ENCODE results near the gene PRKCA. TPM values are rescaled to one million over a fixed set of nuclear protein-coding genes. Genes with fewer than 3 reads are reported as not detected.

PRKCA gene
- total and polyA plus RNA-seq, 2 experiments from 2014 or later, result 6.4 to 35.4 TPM

DNA sequence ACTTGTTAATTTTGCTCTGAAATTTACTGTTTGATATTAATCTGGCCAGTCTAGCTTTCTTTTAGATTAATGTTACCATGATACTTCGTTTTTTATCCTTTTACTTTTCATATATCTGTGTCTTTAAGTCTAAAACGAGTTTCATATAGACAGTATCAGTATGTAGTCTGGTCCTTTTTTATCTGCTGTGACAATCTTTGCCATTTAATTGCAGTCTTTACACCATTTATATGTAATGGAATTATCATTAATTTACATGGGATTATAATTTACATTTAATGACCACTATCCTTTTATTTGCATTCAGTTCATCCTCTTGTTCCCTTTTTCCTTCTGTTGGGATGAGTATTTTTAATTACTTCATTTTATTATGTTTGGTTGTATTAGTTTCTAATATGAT is 243.5 kb downstream of the PRKCA start:
- TF ChIP-seq ZNF114 (CRISPR knock-in tag; IDR thresholded peaks at IDR 0.05), result no peak
- TF ChIP-seq, protein P1, sequence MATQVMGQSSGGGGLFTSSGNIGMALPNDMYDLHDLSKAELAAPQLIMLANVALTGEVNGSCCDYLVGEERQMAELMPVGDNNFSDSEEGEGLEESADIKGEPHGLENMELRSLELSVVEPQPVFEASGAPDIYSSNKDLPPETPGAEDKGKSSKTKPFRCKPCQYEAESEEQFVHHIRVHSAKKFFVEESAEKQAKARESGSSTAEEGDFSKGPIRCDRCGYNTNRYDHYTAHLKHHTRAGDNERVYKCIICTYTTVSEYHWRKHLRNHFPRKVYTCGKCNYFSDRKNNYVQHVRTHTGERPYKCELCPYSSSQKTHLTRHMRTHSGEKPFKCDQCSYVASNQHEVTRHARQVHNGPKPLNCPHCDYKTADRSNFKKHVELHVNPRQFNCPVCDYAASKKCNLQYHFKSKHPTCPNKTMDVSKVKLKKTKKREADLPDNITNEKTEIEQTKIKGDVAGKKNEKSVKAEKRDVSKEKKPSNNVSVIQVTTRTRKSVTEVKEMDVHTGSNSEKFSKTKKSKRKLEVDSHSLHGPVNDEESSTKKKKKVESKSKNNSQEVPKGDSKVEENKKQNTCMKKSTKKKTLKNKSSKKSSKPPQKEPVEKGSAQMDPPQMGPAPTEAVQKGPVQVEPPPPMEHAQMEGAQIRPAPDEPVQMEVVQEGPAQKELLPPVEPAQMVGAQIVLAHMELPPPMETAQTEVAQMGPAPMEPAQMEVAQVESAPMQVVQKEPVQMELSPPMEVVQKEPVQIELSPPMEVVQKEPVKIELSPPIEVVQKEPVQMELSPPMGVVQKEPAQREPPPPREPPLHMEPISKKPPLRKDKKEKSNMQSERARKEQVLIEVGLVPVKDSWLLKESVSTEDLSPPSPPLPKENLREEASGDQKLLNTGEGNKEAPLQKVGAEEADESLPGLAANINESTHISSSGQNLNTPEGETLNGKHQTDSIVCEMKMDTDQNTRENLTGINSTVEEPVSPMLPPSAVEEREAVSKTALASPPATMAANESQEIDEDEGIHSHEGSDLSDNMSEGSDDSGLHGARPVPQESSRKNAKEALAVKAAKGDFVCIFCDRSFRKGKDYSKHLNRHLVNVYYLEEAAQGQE (IDR thresholded peaks at IDR 0.05; ENCODE audit: unreplicated experiment), result no peak
- TF ChIP-seq, protein P2, sequence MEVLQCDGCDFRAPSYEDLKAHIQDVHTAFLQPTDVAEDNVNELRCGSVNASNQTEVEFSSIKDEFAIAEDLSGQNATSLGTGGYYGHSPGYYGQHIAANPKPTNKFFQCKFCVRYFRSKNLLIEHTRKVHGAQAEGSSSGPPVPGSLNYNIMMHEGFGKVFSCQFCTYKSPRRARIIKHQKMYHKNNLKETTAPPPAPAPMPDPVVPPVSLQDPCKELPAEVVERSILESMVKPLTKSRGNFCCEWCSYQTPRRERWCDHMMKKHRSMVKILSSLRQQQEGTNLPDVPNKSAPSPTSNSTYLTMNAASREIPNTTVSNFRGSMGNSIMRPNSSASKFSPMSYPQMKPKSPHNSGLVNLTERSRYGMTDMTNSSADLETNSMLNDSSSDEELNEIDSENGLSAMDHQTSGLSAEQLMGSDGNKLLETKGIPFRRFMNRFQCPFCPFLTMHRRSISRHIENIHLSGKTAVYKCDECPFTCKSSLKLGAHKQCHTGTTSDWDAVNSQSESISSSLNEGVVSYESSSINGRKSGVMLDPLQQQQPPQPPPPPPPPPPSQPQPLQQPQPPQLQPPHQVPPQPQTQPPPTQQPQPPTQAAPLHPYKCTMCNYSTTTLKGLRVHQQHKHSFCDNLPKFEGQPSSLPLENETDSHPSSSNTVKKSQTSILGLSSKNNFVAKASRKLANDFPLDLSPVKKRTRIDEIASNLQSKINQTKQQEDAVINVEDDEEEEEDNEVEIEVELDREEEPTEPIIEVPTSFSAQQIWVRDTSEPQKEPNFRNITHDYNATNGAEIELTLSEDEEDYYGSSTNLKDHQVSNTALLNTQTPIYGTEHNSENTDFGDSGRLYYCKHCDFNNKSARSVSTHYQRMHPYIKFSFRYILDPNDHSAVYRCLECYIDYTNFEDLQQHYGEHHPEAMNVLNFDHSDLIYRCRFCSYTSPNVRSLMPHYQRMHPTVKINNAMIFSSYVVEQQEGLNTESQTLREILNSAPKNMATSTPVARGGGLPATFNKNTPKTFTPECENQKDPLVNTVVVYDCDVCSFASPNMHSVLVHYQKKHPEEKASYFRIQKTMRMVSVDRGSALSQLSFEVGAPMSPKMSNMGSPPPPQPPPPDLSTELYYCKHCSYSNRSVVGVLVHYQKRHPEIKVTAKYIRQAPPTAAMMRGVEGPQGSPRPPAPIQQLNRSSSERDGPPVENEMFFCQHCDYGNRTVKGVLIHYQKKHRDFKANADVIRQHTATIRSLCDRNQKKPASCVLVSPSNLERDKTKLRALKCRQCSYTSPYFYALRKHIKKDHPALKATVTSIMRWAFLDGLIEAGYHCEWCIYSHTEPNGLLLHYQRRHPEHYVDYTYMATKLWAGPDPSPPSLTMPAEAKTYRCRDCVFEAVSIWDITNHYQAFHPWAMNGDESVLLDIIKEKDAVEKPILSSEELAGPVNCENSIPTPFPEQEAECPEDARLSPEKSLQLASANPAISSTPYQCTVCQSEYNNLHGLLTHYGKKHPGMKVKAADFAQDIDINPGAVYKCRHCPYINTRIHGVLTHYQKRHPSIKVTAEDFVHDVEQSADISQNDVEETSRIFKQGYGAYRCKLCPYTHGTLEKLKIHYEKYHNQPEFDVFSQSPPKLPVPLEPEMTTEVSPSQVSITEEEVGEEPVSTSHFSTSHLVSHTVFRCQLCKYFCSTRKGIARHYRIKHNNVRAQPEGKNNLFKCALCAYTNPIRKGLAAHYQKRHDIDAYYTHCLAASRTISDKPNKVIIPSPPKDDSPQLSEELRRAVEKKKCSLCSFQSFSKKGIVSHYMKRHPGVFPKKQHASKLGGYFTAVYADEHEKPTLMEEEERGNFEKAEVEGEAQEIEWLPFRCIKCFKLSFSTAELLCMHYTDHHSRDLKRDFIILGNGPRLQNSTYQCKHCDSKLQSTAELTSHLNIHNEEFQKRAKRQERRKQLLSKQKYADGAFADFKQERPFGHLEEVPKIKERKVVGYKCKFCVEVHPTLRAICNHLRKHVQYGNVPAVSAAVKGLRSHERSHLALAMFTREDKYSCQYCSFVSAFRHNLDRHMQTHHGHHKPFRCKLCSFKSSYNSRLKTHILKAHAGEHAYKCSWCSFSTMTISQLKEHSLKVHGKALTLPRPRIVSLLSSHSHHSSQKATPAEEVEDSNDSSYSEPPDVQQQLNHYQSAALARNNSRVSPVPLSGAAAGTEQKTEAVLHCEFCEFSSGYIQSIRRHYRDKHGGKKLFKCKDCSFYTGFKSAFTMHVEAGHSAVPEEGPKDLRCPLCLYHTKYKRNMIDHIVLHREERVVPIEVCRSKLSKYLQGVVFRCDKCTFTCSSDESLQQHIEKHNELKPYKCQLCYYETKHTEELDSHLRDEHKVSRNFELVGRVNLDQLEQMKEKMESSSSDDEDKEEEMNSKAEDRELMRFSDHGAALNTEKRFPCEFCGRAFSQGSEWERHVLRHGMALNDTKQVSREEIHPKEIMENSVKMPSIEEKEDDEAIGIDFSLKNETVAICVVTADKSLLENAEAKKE (CRISPR knock-in tag; IDR thresholded peaks at IDR 0.05), result no peak
- no peak for TF ChIP-seq CREB1 (CRISPR knock-in tag; IDR thresholded peaks at IDR 0.05; ENCODE audit: low read depth)
- TF ChIP-seq JUNB (IDR thresholded peaks at IDR 0.05; ENCODE audit: unreplicated experiment), result no peak
- no peak for TF ChIP-seq POLR2AphosphoS5 (IDR thresholded peaks at IDR 0.05; ENCODE audit: low read depth)
- no peak for TF ChIP-seq EZH2 (IDR thresholded peaks at IDR 0.05; ENCODE audit: low read depth, unreplicated experiment)
- TF ChIP-seq STAT1 (IDR thresholded peaks at IDR 0.05; ENCODE audit: unreplicated experiment), result no peak
- TF ChIP-seq, protein P3, sequence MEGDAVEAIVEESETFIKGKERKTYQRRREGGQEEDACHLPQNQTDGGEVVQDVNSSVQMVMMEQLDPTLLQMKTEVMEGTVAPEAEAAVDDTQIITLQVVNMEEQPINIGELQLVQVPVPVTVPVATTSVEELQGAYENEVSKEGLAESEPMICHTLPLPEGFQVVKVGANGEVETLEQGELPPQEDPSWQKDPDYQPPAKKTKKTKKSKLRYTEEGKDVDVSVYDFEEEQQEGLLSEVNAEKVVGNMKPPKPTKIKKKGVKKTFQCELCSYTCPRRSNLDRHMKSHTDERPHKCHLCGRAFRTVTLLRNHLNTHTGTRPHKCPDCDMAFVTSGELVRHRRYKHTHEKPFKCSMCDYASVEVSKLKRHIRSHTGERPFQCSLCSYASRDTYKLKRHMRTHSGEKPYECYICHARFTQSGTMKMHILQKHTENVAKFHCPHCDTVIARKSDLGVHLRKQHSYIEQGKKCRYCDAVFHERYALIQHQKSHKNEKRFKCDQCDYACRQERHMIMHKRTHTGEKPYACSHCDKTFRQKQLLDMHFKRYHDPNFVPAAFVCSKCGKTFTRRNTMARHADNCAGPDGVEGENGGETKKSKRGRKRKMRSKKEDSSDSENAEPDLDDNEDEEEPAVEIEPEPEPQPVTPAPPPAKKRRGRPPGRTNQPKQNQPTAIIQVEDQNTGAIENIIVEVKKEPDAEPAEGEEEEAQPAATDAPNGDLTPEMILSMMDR (conservative IDR thresholded peaks at IDR 0.05; ENCODE audit: low read depth in 2 of 2), result no peak
- no peak for TF ChIP-seq EZH2phosphoT487 (IDR thresholded peaks at IDR 0.05; ENCODE audit: unreplicated experiment)
- no peak for TF ChIP-seq ZNF331 (CRISPR knock-in tag; IDR thresholded peaks at IDR 0.05; ENCODE audit: low read depth)
- no peak for TF ChIP-seq NANOG (IDR thresholded peaks at IDR 0.05; ENCODE audit: borderline replicate concordance)
- TF ChIP-seq, protein P4, sequence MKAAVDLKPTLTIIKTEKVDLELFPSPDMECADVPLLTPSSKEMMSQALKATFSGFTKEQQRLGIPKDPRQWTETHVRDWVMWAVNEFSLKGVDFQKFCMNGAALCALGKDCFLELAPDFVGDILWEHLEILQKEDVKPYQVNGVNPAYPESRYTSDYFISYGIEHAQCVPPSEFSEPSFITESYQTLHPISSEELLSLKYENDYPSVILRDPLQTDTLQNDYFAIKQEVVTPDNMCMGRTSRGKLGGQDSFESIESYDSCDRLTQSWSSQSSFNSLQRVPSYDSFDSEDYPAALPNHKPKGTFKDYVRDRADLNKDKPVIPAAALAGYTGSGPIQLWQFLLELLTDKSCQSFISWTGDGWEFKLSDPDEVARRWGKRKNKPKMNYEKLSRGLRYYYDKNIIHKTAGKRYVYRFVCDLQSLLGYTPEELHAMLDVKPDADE (IDR thresholded peaks at IDR 0.05), result no peak
- ATAC-seq, result no peak
- peaks cover 16% of the 10 kb centered on the region for H3K9me3 Mint-ChIP-seq
- H3K36me3 Mint-ChIP-seq (ENCODE audit: low read depth), result peaks cover 12% of the 10 kb centered on the region; the same call in 2 of the 3 replicates
- no peak for DNase-seq (ENCODE audit: low spot score)
- Histone ChIP-seq H3F3A (replicated peaks; ENCODE audit: low read depth) (no peaks in the 10 kb centered on the region), H3K79me2 (replicated peaks; ENCODE audit: insufficient read depth) (no peaks in the 10 kb centered on the region), H3K4me3 (no peak overlapping the region), H3K27me3 (ENCODE audit: insufficient read depth) (no peaks in the 10 kb centered on the region), H2AFZ (no peak overlapping the region), H3K4me1 (ENCODE audit: insufficient read depth) (peaks cover 31% of the 10 kb centered on the region), H3K9me2 (ENCODE audit: insufficient read depth) (no peaks in the 10 kb centered on the region), H3K36me3 (ENCODE audit: insufficient read depth) (no peaks in the 10 kb centered on the region), H3K27ac (ENCODE audit: low read depth) (no peak overlapping the region), H4K20me1 (replicated peaks; ENCODE audit: insufficient read depth) (no peaks in the 10 kb centered on the region), H3K4me2 (no peak overlapping the region)
- peaks cover 2% of the 10 kb centered on the region for H3K27me3 Mint-ChIP-seq (ENCODE audit: insufficient read depth, low read depth, poor library complexity)
- no peak overlapping the region for H3K4me3 Mint-ChIP-seq
- peaks cover 40% of the 10 kb centered on the region for H3K4me1 Mint-ChIP-seq
- no peak overlapping the region for H3K27ac Mint-ChIP-seq
